Activated naive CD4-positive, alpha-beta T cell treated with anti-CD3 and anti-CD28 coated beads, Interleukin-2, amount 50 U/mL, for 72 hours (primary cell): Measurements from ENCODE around the gene GAPDHS. TPM values are rescaled to one million over a fixed set of nuclear protein-coding genes. Genes with fewer than 3 reads are reported as not detected.

Experiments used
- ATAC-seq, 2 donors: fragments of 150-1000 bp; cut with Tn5 transposase; 2 replicates each; pipeline ENCODE4 v1.10.0; 2021; ENCODE audit warnings: mild to moderate bottlenecking in 2 of 2, moderate library complexity in 2 of 2
- DNase-seq, 2 donors: peaks; one replicate each; pipeline ENCODE4 v3.0.0; 2021 to 2022; ENCODE audit warnings: low spot score in 2 of 2
- H3K27ac Mint-ChIP-seq, 2 donors: one replicate each; pipeline ENCODE4 v1.8.0; 2022; ENCODE audit warnings: mild to moderate bottlenecking in 2 of 2, mixed read lengths in 2 of 2
- H3K36me3 Mint-ChIP-seq, 2 donors: one replicate each; pipeline ENCODE4 v1.8.0; 2022; ENCODE audit warnings: mixed read lengths in 2 of 2
- H3K9me3 Mint-ChIP-seq, 2 donors: one replicate each; pipeline ENCODE4 v1.8.0; 2022; ENCODE audit warnings: mixed read lengths in 2 of 2
- total RNA-seq, 2 donors: library from RNA; stranded (reverse); gene quantifications; one replicate each; pipeline ENCODE4 v1.2.3, GENCODE V29; 2022

Gene GAPDHS
- total RNA-seq, 2 donors from 2014 or later: not detected

- ATAC-seq (no peak), DNase-seq (no peak)
- no peaks in the 10 kb centered on the region for H3K9me3 Mint-ChIP-seq
- H3K27ac Mint-ChIP-seq: no peak overlapping the region
- H3K36me3 Mint-ChIP-seq: no peaks in the 10 kb centered on the region
Measured at GRCh38 chr19:35524181-35524837, 8.9 kb upstream of the GAPDHS start.

GRCh38 chr19:35525873-35526272 is 7.4 kb upstream of the GAPDHS start:
- H3K36me3 Mint-ChIP-seq: no peaks in the 10 kb centered on the region
- no peak overlapping the region for H3K27ac Mint-ChIP-seq
- DNase-seq: no peak
- no peak for ATAC-seq
- H3K9me3 Mint-ChIP-seq: no peaks in the 10 kb centered on the region

GRCh38 chr19:35528218-35529038 is 4.8 kb upstream of the GAPDHS start, which contains the start of gene SBSN:
Gene SBSN (minus strand): TSS chr19:35528311. CDS start chr19:35528281, 30 bp downstream.
- H3K27ac Mint-ChIP-seq: peak within 1 kb of the TSS; percentile 3 to 17
- H3K36me3 Mint-ChIP-seq: no peaks in the 10 kb centered on the region
- no peaks in the 10 kb centered on the region for H3K9me3 Mint-ChIP-seq
- DNase-seq (no peak), ATAC-seq (no peak)

GRCh38 chr19:35529241-35530218 is 3.7 kb upstream of the GAPDHS start:
- no peak for DNase-seq
- Mint-ChIP-seq H3K36me3 (no peaks in the 10 kb centered on the region), H3K27ac (no peak overlapping the region), H3K9me3 (no peaks in the 10 kb centered on the region)
- no peak for ATAC-seq

- Mint-ChIP-seq H3K27ac (peak overlapping the region in 1 of 2 donors; percentile 70), H3K36me3 (no peaks in the 10 kb centered on the region), H3K9me3 (no peaks in the 10 kb centered on the region)
- no peak for ATAC-seq
- DNase-seq: no peak
Measured at GRCh38 chr19:35531291-35531690, 2.0 kb upstream of the GAPDHS start.

GRCh38 chr19:35533822-35534392 is 651 bp downstream of the GAPDHS start:
- H3K27ac Mint-ChIP-seq: peak overlapping the region in 1 of 2 donors; percentile 42

GRCh38 chr19:35534803-35535480 is 1.7 kb downstream of the GAPDHS start:
- no peak overlapping the region for H3K27ac Mint-ChIP-seq

More at GRCh38 chr19:35533822-35534392, 651 bp downstream of the GAPDHS start:
- Mint-ChIP-seq H3K9me3 (no peaks in the 10 kb centered on the region), H3K36me3 (no peaks in the 10 kb centered on the region)
- peak in 1 of 2 donors; percentile 36 for DNase-seq
- peak; percentile 75 to 82 for ATAC-seq

GRCh38 chr19:35539314-35539713 is 6.1 kb downstream of the GAPDHS start:
- Mint-ChIP-seq H3K9me3 (no peaks in the 10 kb centered on the region), H3K36me3 (peaks cover 0 to 1% of the 10 kb centered on the region in 2 donors), H3K27ac (no peak overlapping the region)
- ATAC-seq (no peak), DNase-seq (no peak)

More at GRCh38 chr19:35534803-35535480, 1.7 kb downstream of the GAPDHS start:
- Mint-ChIP-seq H3K36me3 (no peaks in the 10 kb centered on the region), H3K9me3 (no peaks in the 10 kb centered on the region)
- no peak for DNase-seq
- ATAC-seq: peak in 1 of 2 donors; percentile 24

GRCh38 chr19:35539850-35540249 is 6.6 kb downstream of the GAPDHS start:
- no peak for ATAC-seq
- Mint-ChIP-seq H3K9me3 (no peaks in the 10 kb centered on the region), H3K36me3 (peaks cover 4 to 6% of the 10 kb centered on the region in 2 donors), H3K27ac (no peak overlapping the region)
- DNase-seq: no peak

GRCh38 chr19:35540356-35540927 is 7.2 kb downstream of the GAPDHS start:
- DNase-seq (no peak), ATAC-seq (no peak)
- Mint-ChIP-seq H3K36me3 (peaks cover 6 to 9% of the 10 kb centered on the region in 2 donors), H3K9me3 (no peaks in the 10 kb centered on the region), H3K27ac (peak overlapping the region in 1 of 2 donors; percentile 65)

GRCh38 chr19:35542209-35542608 is 9.0 kb downstream of the GAPDHS start:
- DNase-seq: no peak
- Mint-ChIP-seq H3K36me3 (peaks cover 14% of the 10 kb centered on the region in 2 donors), H3K27ac (no peak overlapping the region), H3K9me3 (no peaks in the 10 kb centered on the region)
- no peak for ATAC-seq

- peak overlapping the region in 1 of 2 donors; percentile 98 for H3K27ac Mint-ChIP-seq
- peaks cover 14 to 17% of the 10 kb centered on the region in 2 donors for H3K36me3 Mint-ChIP-seq
- no peak for ATAC-seq
Measured at GRCh38 chr19:35543280-35544109, 10.2 kb downstream of the GAPDHS start.

GRCh38 chr19:35544110-35544802 is 11.0 kb downstream of the GAPDHS start:
- H3K27ac Mint-ChIP-seq: peak overlapping the region; percentile 59 to 98

More at GRCh38 chr19:35543280-35544109, 10.2 kb downstream of the GAPDHS start:
- no peak for DNase-seq
- H3K9me3 Mint-ChIP-seq: no peaks in the 10 kb centered on the region

More at GRCh38 chr19:35544110-35544802, 11.0 kb downstream of the GAPDHS start:
- DNase-seq: no peak
- no peaks in the 10 kb centered on the region for H3K9me3 Mint-ChIP-seq
- no peak for ATAC-seq
- peaks cover 14 to 17% of the 10 kb centered on the region in 2 donors for H3K36me3 Mint-ChIP-seq
